SK-N-SH (cell line): Measurements from ENCODE around the gene SAMD4B. TPM values are rescaled to one million over a fixed set of nuclear protein-coding genes. Genes with fewer than 3 reads are reported as not detected.

Source experiments
- CTCF ChIA-PET: fragments of 300-600, 350-600 bp; formaldehyde crosslinking; extraction: SDS; loops from one replicate; lab custom pipeline; 2021; lab: Yijun Ruan, JAX
- POLR2A ChIA-PET: fragments of 350-600 bp; sonication (Branson Sonifier 250); formaldehyde crosslinking; extraction: SDS; loops from one replicate; lab custom pipeline; 2020; ENCODE audit warnings: antibody characterized with exemption, inconsistent platforms; lab: Yijun Ruan, JAX
- DNase-seq: peaks from one replicate; pipeline ENCODE4 v3.0.0; 2012
- H2AFZ ChIP-seq: fragments of 200-600 bp; sonication (generic); 2 replicates; pipeline ENCODE4 v1.8.1; 2016; ENCODE audit warnings: antibody characterized with exemption, mild to moderate bottlenecking, low read depth
- H3F3A ChIP-seq: fragments of 200-600 bp; sonication (generic); replicated peaks from 2 replicates; pipeline ENCODE3; 2016; ENCODE audit warnings: antibody characterized with exemption, mild to moderate bottlenecking; ENCODE audit not compliant: insufficient read depth
- H3K27ac ChIP-seq, 2 experiments: fragments of 200-500 bp in 1 of 2; fragments of 200-600 bp in 1 of 2; sonication (Bioruptor generic) in 1 of 2; sonication (generic), shearing (Covaris generic) in 1 of 2; 2 replicates each; pipeline versions ENCODE4 v1.5.1 to v1.6.1; 2014 to 2016; ENCODE audit warnings: low read depth in 2 of 2, inconsistent platforms in 1 of 2, low read length in 1 of 2, mild to moderate bottlenecking in 1 of 2, mixed read lengths in 1 of 2
- H3K27me3 ChIP-seq: fragments of 200-600 bp; sonication (generic), shearing (Covaris generic); 2 replicates; pipeline ENCODE4 v1.6.1; 2016; ENCODE audit warnings: mixed run types; ENCODE audit not compliant: insufficient read depth
- H3K36me3 ChIP-seq, 2 experiments: fragments of 200-500 bp in 1 of 2; fragments of 200-600 bp in 1 of 2; sonication (Bioruptor generic) in 1 of 2; sonication (generic) in 1 of 2; replicated peaks in 1 of 2; 2 replicates each; pipeline versions ENCODE3 to v1.5.1; 2014 to 2016; ENCODE audit warnings: low read length in 1 of 2, mild to moderate bottlenecking in 1 of 2; ENCODE audit not compliant: insufficient read depth in 2 of 2, control insufficient read depth in 1 of 2
- H3K4me1 ChIP-seq, 2 experiments: fragments of 200-500 bp in 1 of 2; fragments of 200-600 bp in 1 of 2; sonication (Bioruptor generic) in 1 of 2; sonication (generic), shearing (Covaris generic) in 1 of 2; 2 replicates each; pipeline versions ENCODE4 v1.5.1 to v1.6.1; 2014 to 2016; ENCODE audit warnings: low read depth in 1 of 2, low read length in 1 of 2, mixed run types in 1 of 2; ENCODE audit not compliant: insufficient read depth in 2 of 2, control insufficient read depth in 1 of 2
- H3K4me2 ChIP-seq: fragments of 200-600 bp; sonication (generic), shearing (Covaris generic); 2 replicates; pipeline ENCODE4 v1.6.1; 2017; ENCODE audit warnings: mixed run types
- H3K4me3 ChIP-seq, 2 experiments: fragments of 200-500 bp in 1 of 2; fragments of 200-600 bp in 1 of 2; sonication (Bioruptor generic) in 1 of 2; sonication (generic), shearing (Covaris generic) in 1 of 2; 2 replicates each; pipeline versions ENCODE4 v1.5.1 to v1.8.1; 2014 to 2016; ENCODE audit warnings: low read depth in 2 of 2, inconsistent platforms in 1 of 2, low read length in 1 of 2, mild to moderate bottlenecking in 1 of 2, mixed read lengths in 1 of 2, moderate library complexity in 1 of 2
- H3K79me2 ChIP-seq: fragments of 200-600 bp; sonication (generic); 2 replicates; pipeline ENCODE4 v1.8.1; 2017; ENCODE audit warnings: mild to moderate bottlenecking; ENCODE audit not compliant: insufficient read depth
- H3K9ac ChIP-seq: fragments of 200-600 bp; sonication (generic); 2 replicates; pipeline ENCODE4 v1.6.1; 2017; ENCODE audit warnings: mixed run types
- H3K9me2 ChIP-seq: fragments of 200-600 bp; sonication (generic); 2 replicates; pipeline ENCODE4 v1.6.1; 2017; ENCODE audit warnings: mixed run types
- H3K9me3 ChIP-seq: fragments of 200-600 bp; sonication (generic); 2 replicates; pipeline ENCODE4 v1.6.1; 2017; ENCODE audit warnings: mixed run types, mild to moderate bottlenecking, moderate library complexity
- H4K20me1 ChIP-seq: fragments of 200-600 bp; sonication (generic); 2 replicates; pipeline ENCODE4 v1.6.1; 2017; ENCODE audit warnings: mild to moderate bottlenecking, mixed run types; ENCODE audit not compliant: insufficient read depth
- FOSL2 ChIP-seq: IDR thresholded peaks from 2 replicates; pipeline ENCODE4 v1.4.0; 2012; ENCODE audit warnings: low read depth, mild to moderate bottlenecking, moderate library complexity, borderline replicate concordance
- FOXJ3 ChIP-seq: sonication (generic); formaldehyde crosslinking; IDR thresholded peaks from 2 replicates; pipeline ENCODE4 v1.5.1; 2020; ENCODE audit warnings: mild to moderate bottlenecking, missing genetic modification reagents
- GATA2 ChIP-seq: sonication (generic); formaldehyde crosslinking; IDR thresholded peaks from 2 replicates; pipeline ENCODE4 v1.5.0; 2020; ENCODE audit warnings: mild to moderate bottlenecking, missing genetic modification reagents
- MXI1 ChIP-seq: IDR thresholded peaks from 2 replicates; pipeline ENCODE4 v1.6.1; 2012; ENCODE audit warnings: mild to moderate bottlenecking, low read depth, low read length, improper control_type of control experiment
- NFIC ChIP-seq: IDR thresholded peaks from 2 replicates; pipeline ENCODE4 v1.4.0; 2012; ENCODE audit warnings: borderline replicate concordance
- RXRA ChIP-seq: IDR thresholded peaks from 2 replicates; pipeline ENCODE4 v1.4.0; 2012; ENCODE audit warnings: low read depth, mild to moderate bottlenecking, borderline replicate concordance
- WGBS: methylation state at CpG from one replicate; pipeline ENCODE4 v1.1.6; 2017; ENCODE audit warnings: low lambda C conversion rate; 5-methylcytosine and 5-hydroxymethylcytosine counted together
- polyA plus RNA-seq, 3 experiments: library from polyadenylated mRNA; depleted of rRNA; stranded (reverse); fragments of >200 nt; gene quantifications; 2 replicates each; pipeline ENCODE4 v1.2.3, GENCODE V29; 2012
- TF ChIP-seq, protein P1 (sequence below): IDR thresholded peaks from 2 replicates; pipeline ENCODE4 v1.4.0; 2012; ENCODE audit warnings: low read depth
- TF ChIP-seq, protein P2 (sequence below): fragments of 200-600 bp; sonication (generic); IDR thresholded peaks from 2 replicates; pipeline ENCODE4 v1.6.1; 2017; ENCODE audit warnings: antibody characterized with exemption, mild to moderate bottlenecking, moderate library complexity
- TF ChIP-seq, protein P3 (sequence below): fragments of 150-350 bp; IDR thresholded peaks from 2 replicates; pipeline ENCODE4 v1.6.1; 2017; ENCODE audit warnings: antibody characterized with exemption, low read length, low read depth, borderline replicate concordance

SAMD4B gene
- polyA plus RNA-seq, 1 of the 3 experiments (the other 2 are of a cell fraction): 83.0 TPM

DNA sequence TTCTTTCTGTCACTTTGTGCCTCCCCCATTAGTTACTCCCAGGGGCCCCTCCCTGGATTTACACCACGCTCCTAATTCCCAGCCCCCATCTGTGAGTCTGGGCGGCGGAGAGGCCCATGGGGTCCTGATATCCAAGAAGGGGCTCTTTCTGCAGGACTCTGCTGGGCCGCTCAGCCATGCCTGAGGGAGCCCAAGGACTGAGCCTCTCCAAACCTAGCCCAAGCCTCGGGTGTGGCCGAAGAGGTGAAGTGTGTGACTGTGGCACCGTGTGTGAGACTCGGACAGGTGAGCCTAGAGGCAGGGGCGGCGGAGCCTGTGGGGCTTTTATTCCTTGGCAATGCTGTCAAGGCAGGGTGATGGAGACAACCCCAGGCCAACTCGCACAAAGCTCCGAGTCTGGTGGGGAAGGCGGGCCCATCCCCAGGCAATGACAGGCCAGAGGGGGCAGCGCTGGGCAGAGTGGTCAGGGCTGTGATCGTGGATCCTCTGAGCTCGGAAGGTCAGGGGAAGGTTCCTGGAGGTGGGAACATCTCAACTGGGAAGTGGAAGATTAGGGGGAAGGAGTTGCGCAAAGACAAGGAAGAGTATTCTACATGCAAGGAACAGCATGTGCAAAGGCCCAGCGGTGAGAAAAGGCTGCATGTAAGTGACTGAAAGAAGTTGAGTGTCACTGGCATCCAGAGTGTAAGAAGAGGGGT, 71.8 kb downstream of the SAMD4B start:
- no peaks in the 10 kb centered on the region for H3K27me3 ChIP-seq
- 40% methylated on average over 18 of the region's 18 CpGs for WGBS
- H3F3A ChIP-seq: peaks cover 28% of the 10 kb centered on the region
- POLR2A ChIA-PET: interaction anchor here (0.8 to 2.2 kb wide), 6 partner anchors 13 to 23 kb away, joined by 3 to 28 read pairs (median 4); partner anchors contain the start of genes MED29, PAF1 and RPS16
- H3K79me2 ChIP-seq: peaks cover 53% of the 10 kb centered on the region
- peaks cover 10% of the 10 kb centered on the region; the same call in 1 of the 2 replicates for H4K20me1 ChIP-seq
- peak; percentile 81 for DNase-seq
- CTCF ChIA-PET: interaction anchor here (0.8 to 5.1 kb wide), 12 partner anchors 12 to 126 kb away, joined by 3 to 53 read pairs (median 4); partner anchors contain the start of genes EID2, EID2B, MED29 and PAF1
- TF ChIP-seq GATA2: no peak
- no peak for TF ChIP-seq RXRA
- TF ChIP-seq FOSL2: no peak
- TF ChIP-seq, protein P1, sequence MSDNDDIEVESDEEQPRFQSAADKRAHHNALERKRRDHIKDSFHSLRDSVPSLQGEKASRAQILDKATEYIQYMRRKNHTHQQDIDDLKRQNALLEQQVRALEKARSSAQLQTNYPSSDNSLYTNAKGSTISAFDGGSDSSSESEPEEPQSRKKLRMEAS: peak; percentile 56; the same call in 1 of the 2 replicates
- peak; percentile 53 for TF ChIP-seq MXI1
- TF ChIP-seq, protein P2, sequence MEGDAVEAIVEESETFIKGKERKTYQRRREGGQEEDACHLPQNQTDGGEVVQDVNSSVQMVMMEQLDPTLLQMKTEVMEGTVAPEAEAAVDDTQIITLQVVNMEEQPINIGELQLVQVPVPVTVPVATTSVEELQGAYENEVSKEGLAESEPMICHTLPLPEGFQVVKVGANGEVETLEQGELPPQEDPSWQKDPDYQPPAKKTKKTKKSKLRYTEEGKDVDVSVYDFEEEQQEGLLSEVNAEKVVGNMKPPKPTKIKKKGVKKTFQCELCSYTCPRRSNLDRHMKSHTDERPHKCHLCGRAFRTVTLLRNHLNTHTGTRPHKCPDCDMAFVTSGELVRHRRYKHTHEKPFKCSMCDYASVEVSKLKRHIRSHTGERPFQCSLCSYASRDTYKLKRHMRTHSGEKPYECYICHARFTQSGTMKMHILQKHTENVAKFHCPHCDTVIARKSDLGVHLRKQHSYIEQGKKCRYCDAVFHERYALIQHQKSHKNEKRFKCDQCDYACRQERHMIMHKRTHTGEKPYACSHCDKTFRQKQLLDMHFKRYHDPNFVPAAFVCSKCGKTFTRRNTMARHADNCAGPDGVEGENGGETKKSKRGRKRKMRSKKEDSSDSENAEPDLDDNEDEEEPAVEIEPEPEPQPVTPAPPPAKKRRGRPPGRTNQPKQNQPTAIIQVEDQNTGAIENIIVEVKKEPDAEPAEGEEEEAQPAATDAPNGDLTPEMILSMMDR: peak; percentile 50
- peaks cover 23 to 35% of the 10 kb centered on the region in 2 experiments; a peak in 3 of 4 replicates for H3K4me1 ChIP-seq
- H3K36me3 ChIP-seq: peaks cover 6 to 11% of the 10 kb centered on the region in 2 experiments
- no peak overlapping the region for H2AFZ ChIP-seq
- H3K27ac ChIP-seq: peak overlapping the region; percentile 94 to 96
- H3K9me3 ChIP-seq: no peaks in the 10 kb centered on the region
- H3K9ac ChIP-seq: peak overlapping the region; percentile 97
- H3K4me2 ChIP-seq: peak overlapping the region; percentile 99
- H3K9me2 ChIP-seq: no peaks in the 10 kb centered on the region
- peak overlapping the region; percentile 92 to 96 for H3K4me3 ChIP-seq

DNA sequence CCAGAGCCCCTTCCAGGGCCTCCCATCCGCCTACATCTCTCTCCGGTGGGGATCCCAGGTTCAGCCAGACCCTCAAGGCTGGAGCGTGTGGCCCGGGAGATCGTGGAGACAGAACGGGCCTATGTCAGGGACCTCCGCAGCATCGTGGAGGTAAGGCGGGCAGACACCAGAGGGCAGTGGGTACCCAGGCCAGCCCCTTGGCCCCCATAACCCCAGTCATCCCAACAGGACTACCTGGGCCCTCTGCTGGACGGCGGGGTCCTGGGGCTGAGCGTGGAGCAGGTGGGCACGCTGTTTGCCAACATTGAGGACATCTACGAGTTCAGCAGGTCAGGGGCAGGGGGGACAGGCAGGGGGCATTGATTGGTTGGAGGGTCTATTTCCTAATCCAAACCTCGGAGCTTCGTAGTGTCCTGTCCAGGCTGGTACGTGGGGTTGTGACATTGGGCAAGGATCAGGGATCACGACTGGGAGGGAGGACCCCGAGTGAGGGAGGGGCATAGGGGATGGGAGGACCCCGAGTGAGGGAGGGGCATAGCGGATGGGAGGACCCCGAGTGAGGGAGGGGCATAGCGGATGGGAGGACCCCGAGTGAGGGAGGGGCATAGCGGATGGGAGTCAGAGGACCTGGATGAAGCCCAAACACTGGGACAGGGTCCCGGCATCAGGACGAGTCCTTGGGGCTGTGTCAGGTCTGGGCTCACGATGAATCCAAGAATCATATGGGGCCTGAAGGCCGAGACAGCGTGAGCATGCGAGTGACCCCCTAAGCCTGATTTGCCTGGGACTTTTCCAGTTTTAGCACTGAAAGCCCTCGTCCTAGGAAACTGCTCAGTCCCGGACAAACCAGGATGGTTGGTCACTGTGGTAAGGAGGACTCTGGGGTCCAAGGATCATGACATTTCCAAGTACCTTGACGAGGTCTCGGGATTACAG, 73.2 kb downstream of the SAMD4B start:
- TF ChIP-seq, protein P2: 0 out of 2 replicates have a peak, but pooled peaks have one; percentile 6
- TF ChIP-seq, protein P3, sequence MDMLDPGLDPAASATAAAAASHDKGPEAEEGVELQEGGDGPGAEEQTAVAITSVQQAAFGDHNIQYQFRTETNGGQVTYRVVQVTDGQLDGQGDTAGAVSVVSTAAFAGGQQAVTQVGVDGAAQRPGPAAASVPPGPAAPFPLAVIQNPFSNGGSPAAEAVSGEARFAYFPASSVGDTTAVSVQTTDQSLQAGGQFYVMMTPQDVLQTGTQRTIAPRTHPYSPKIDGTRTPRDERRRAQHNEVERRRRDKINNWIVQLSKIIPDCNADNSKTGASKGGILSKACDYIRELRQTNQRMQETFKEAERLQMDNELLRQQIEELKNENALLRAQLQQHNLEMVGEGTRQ: no peak
- TF ChIP-seq NFIC: no peak
- no peak for TF ChIP-seq FOXJ3 (CRISPR knock-in tag)
- H3K9ac ChIP-seq: 0 out of 2 replicates have a peak overlapping the region, but pooled peaks have one; percentile 97
- H3F3A ChIP-seq: peaks cover 27% of the 10 kb centered on the region
- H3K9me2 ChIP-seq: no peaks in the 10 kb centered on the region
- H3K9me3 ChIP-seq: no peaks in the 10 kb centered on the region
- no peak for DNase-seq
- H3K4me3 ChIP-seq: peak overlapping the region; percentile 92 to 96; a peak in 2 of 4 replicates
- no peaks in the 10 kb centered on the region for H3K27me3 ChIP-seq
- no peak overlapping the region; a peak in 1 of 4 replicates for H3K27ac ChIP-seq
- H3K36me3 ChIP-seq: peaks cover 12 to 15% of the 10 kb centered on the region in 2 experiments
- peaks cover 10% of the 10 kb centered on the region; the same call in 1 of the 2 replicates for H4K20me1 ChIP-seq
- peaks cover 49% of the 10 kb centered on the region for H3K79me2 ChIP-seq
- peaks cover 18 to 28% of the 10 kb centered on the region in 2 experiments; a peak in 3 of 4 replicates for H3K4me1 ChIP-seq
- peak overlapping the region; percentile 99 for H3K4me2 ChIP-seq
- WGBS: 88% methylated on average over 32 of the region's 35 CpGs
- no peak overlapping the region for H2AFZ ChIP-seq
- ChIA-PET CTCF (interaction anchor here (1.3 to 5.1 kb wide), 7 partner anchors 11 to 125 kb away, joined by 3 to 53 read pairs (median 6); partner anchors contain the start of genes EID2, EID2B, MED29 and PAF1), POLR2A (interaction anchor here (0.9 to 2.2 kb wide), 4 partner anchors 13 to 24 kb away, joined by 3 to 28 read pairs (median 5); partner anchors contain the start of genes MED29, PAF1 and RPS16)
